CD8-positive, alpha-beta memory T cell (primary cell): ENCODE data around the gene KCNN3. TPM values are rescaled to one million over a fixed set of nuclear protein-coding genes. Genes with fewer than 3 reads are reported as not detected.

Experiments used
- CTCF ChIA-PET: fragments of 350-600 bp; sonication (Branson Sonifier 250); formaldehyde crosslinking; loops from one replicate; lab custom pipeline; 2021; ENCODE audit warnings: antibody characterized with exemption; lab: Charles Lee
- POLR2A ChIA-PET: fragments of 350-600 bp; sonication (Branson Sonifier 250); formaldehyde crosslinking; loops from one replicate; lab custom pipeline; 2021; ENCODE audit warnings: antibody characterized with exemption; lab: Charles Lee
- DNase-seq, 5 donors: peaks; one replicate each; pipeline versions ENCODE4 v3.0.0 to v3.0.0-alpha.2; 2020 to 2022; ENCODE audit warnings: mixed read lengths in 1 of 5
- H3K27ac ChIP-seq: one replicate; pipeline ENCODE4 v1.7.0; 2013; ENCODE audit warnings: low read depth, mild to moderate bottlenecking, low read length, moderate library complexity
- H3K27me3 ChIP-seq: 2 replicates; pipeline ENCODE4 v1.7.0; 2013; ENCODE audit warnings: low read length, mild to moderate bottlenecking; ENCODE audit not compliant: insufficient read depth, poor library complexity, severe bottlenecking
- H3K36me3 ChIP-seq: 2 replicates; pipeline ENCODE4 v1.7.0; 2013; ENCODE audit warnings: mild to moderate bottlenecking, low read length, moderate library complexity; ENCODE audit not compliant: insufficient read depth
- H3K4me1 ChIP-seq: 2 replicates; pipeline ENCODE4 v1.7.0; 2013; ENCODE audit warnings: mild to moderate bottlenecking, low read length, moderate library complexity; ENCODE audit not compliant: insufficient read depth
- H3K4me3 ChIP-seq: 2 replicates; pipeline ENCODE4 v1.7.0; 2013; ENCODE audit warnings: mild to moderate bottlenecking, low read length
- H3K9me3 ChIP-seq: 2 replicates; pipeline ENCODE4 v1.7.0; 2013; ENCODE audit warnings: mild to moderate bottlenecking, low read length
- H3K27ac Mint-ChIP-seq, 8 donors: one replicate each; pipeline ENCODE4 v1.8.0; 2020 to 2021; ENCODE audit warnings: mixed read lengths in 8 of 8, mild to moderate bottlenecking in 6 of 8, inconsistent platforms in 3 of 8, moderate library complexity in 3 of 8
- H3K27me3 Mint-ChIP-seq, 2 donors: one replicate each; pipeline ENCODE4 v1.8.0; 2020 to 2021; ENCODE audit warnings: mixed read lengths in 2 of 2, mild to moderate bottlenecking in 1 of 2, moderate library complexity in 1 of 2
- H3K36me3 Mint-ChIP-seq, 3 donors: one replicate each; pipeline ENCODE4 v1.8.0; 2020 to 2021; ENCODE audit warnings: mixed read lengths in 3 of 3, inconsistent platforms in 1 of 3, mild to moderate bottlenecking in 1 of 3
- H3K4me1 Mint-ChIP-seq, 3 donors: one replicate each; pipeline ENCODE4 v1.8.0; 2020 to 2021; ENCODE audit warnings: mixed read lengths in 3 of 3, inconsistent platforms in 1 of 3, mild to moderate bottlenecking in 1 of 3
- H3K4me3 Mint-ChIP-seq, 7 donors: one replicate each; pipeline ENCODE4 v1.8.0; 2020 to 2021; ENCODE audit warnings: mixed read lengths in 7 of 7, mild to moderate bottlenecking in 6 of 7, moderate library complexity in 4 of 7, inconsistent platforms in 2 of 7
- H3K9me3 Mint-ChIP-seq, 5 donors: one replicate each; pipeline ENCODE4 v1.8.0; 2020 to 2022; ENCODE audit warnings: mixed read lengths in 5 of 5, mild to moderate bottlenecking in 3 of 5, moderate library complexity in 2 of 5, inconsistent platforms in 1 of 5
- polyA plus RNA-seq: library from polyadenylated mRNA; unstranded; fragments of 300-500 nt; fragmentation: Illumina TruSeq; gene quantifications from one replicate; pipeline ENCODE4 v1.2.3, GENCODE V29; 2021
- total RNA-seq, 2 experiments: library from RNA; stranded (reverse); gene quantifications; one replicate each; pipeline ENCODE4 v1.2.3, GENCODE V29; 2021

The KCNN3 gene
- total and polyA plus RNA-seq, 3 experiments from 2014 or later: 0.18 to 0.22 TPM; not detected in 1

- DNase-seq: no peak
- no peak overlapping the region for H3K27ac ChIP-seq
- H3K4me1 Mint-ChIP-seq: no peaks in the 10 kb centered on the region
Measured at GRCh38 chr1:154877370-154877974, 7.4 kb upstream of the KCNN3 start.

GRCh38 chr1:154876842-154877369, 6.8 kb upstream of the KCNN3 start:
- Histone ChIP-seq H3K27me3 (no peaks in the 10 kb centered on the region), H3K4me1 (no peaks in the 10 kb centered on the region), H3K36me3 (no peaks in the 10 kb centered on the region), H3K4me3 (no peak overlapping the region), H3K9me3 (no peaks in the 10 kb centered on the region), H3K27ac (no peak overlapping the region)
- ChIA-PET POLR2A (no interaction called here), CTCF (interaction anchor here (4.8 kb wide), 1 partner anchor 208 kb away, joined by 30 read pairs; no protein-coding TSS in a partner anchor)
- H3K36me3 Mint-ChIP-seq: no peaks in the 10 kb centered on the region
- no peaks in the 10 kb centered on the region for H3K9me3 Mint-ChIP-seq
- no peaks in the 10 kb centered on the region for H3K4me1 Mint-ChIP-seq
- DNase-seq: no peak
- H3K27ac Mint-ChIP-seq: no peak overlapping the region
- no peak overlapping the region for H3K4me3 Mint-ChIP-seq
- H3K27me3 Mint-ChIP-seq: peaks cover 6 to 17% of the 10 kb centered on the region in 2 donors

More at GRCh38 chr1:154877370-154877974, 7.4 kb upstream of the KCNN3 start:
- H3K4me1 ChIP-seq: no peaks in the 10 kb centered on the region
- POLR2A ChIA-PET: interaction anchor here (1.6 kb wide), 1 partner anchor 318 kb away, joined by 4 read pairs; no protein-coding TSS in a partner anchor
- Mint-ChIP-seq H3K27ac (no peak overlapping the region), H3K4me3 (no peak overlapping the region), H3K9me3 (no peaks in the 10 kb centered on the region), H3K36me3 (no peaks in the 10 kb centered on the region), H3K27me3 (peaks cover 6 to 17% of the 10 kb centered on the region in 2 donors)
- H3K4me3 ChIP-seq: no peak overlapping the region
- CTCF ChIA-PET: interaction anchor here (2.1 to 4.8 kb wide), 3 partner anchors 15 to 318 kb away, joined by 13 to 30 read pairs (median 28); no protein-coding TSS in a partner anchor
- no peaks in the 10 kb centered on the region for H3K9me3 ChIP-seq
- no peaks in the 10 kb centered on the region for H3K36me3 ChIP-seq
- H3K27me3 ChIP-seq: no peaks in the 10 kb centered on the region

GRCh38 chr1:154874465-154874864, 4.4 kb upstream of the KCNN3 start:
- POLR2A ChIA-PET: no interaction called here
- DNase-seq: no peak
- H3K36me3 Mint-ChIP-seq: no peaks in the 10 kb centered on the region
- H3K4me3 Mint-ChIP-seq: no peak overlapping the region
- H3K4me3 ChIP-seq: no peak overlapping the region
- H3K9me3 Mint-ChIP-seq: no peaks in the 10 kb centered on the region
- no peaks in the 10 kb centered on the region for H3K4me1 ChIP-seq
- H3K27me3 ChIP-seq: no peaks in the 10 kb centered on the region
- no peak overlapping the region for H3K27ac ChIP-seq
- CTCF ChIA-PET: interaction anchor here (0.7 to 2.2 kb wide), 3 partner anchors 83 to 143 kb away, joined by 3 to 10 read pairs (median 5); no protein-coding TSS in a partner anchor
- H3K36me3 ChIP-seq: no peaks in the 10 kb centered on the region
- no peak overlapping the region for H3K27ac Mint-ChIP-seq
- peaks cover 7 to 15% (median 9%) of the 10 kb centered on the region in 3 donors for H3K4me1 Mint-ChIP-seq
- peaks cover 14 to 36% of the 10 kb centered on the region in 2 donors for H3K27me3 Mint-ChIP-seq
- no peaks in the 10 kb centered on the region for H3K9me3 ChIP-seq

GRCh38 chr1:154873321-154873950, 3.4 kb upstream of the KCNN3 start:
- Histone ChIP-seq H3K27ac (no peak overlapping the region), H3K4me3 (no peak overlapping the region), H3K4me1 (no peaks in the 10 kb centered on the region), H3K27me3 (peaks cover 8% of the 10 kb centered on the region), H3K9me3 (no peaks in the 10 kb centered on the region), H3K36me3 (no peaks in the 10 kb centered on the region)
- POLR2A ChIA-PET: no interaction called here
- peaks cover 12 to 25% (median 15%) of the 10 kb centered on the region in 3 donors for H3K4me1 Mint-ChIP-seq
- H3K9me3 Mint-ChIP-seq: no peaks in the 10 kb centered on the region
- peaks cover 21 to 46% of the 10 kb centered on the region in 2 donors for H3K27me3 Mint-ChIP-seq
- H3K4me3 Mint-ChIP-seq: no peak overlapping the region
- DNase-seq: no peak
- H3K36me3 Mint-ChIP-seq: no peaks in the 10 kb centered on the region
- no peak overlapping the region for H3K27ac Mint-ChIP-seq
- CTCF ChIA-PET: interaction anchor here (0.8 to 1.6 kb wide), 4 partner anchors 82 to 314 kb away, joined by 3 to 5 read pairs (median 3); no protein-coding TSS in a partner anchor

GRCh38 chr1:154871374-154871773, 1.3 kb upstream of the KCNN3 start:
- Histone ChIP-seq H3K9me3 (no peaks in the 10 kb centered on the region), H3K4me1 (no peaks in the 10 kb centered on the region), H3K4me3 (no peak overlapping the region), H3K27ac (no peak overlapping the region), H3K27me3 (peaks cover 13% of the 10 kb centered on the region), H3K36me3 (no peaks in the 10 kb centered on the region)
- ChIA-PET CTCF (interaction anchor here (1.1 kb wide), 1 partner anchor 392 kb away, joined by 3 read pairs; no protein-coding TSS in a partner anchor), POLR2A (no interaction called here)
- Mint-ChIP-seq H3K4me3 (peak overlapping the region in 1 of 7 donors; percentile 35), H3K9me3 (no peaks in the 10 kb centered on the region), H3K4me1 (peaks cover 12 to 29% (median 19%) of the 10 kb centered on the region in 3 donors), H3K36me3 (no peaks in the 10 kb centered on the region), H3K27ac (no peak overlapping the region), H3K27me3 (peaks cover 30 to 62% of the 10 kb centered on the region in 2 donors)
- DNase-seq: no peak

- Mint-ChIP-seq H3K9me3 (no peaks in the 10 kb centered on the region), H3K27me3 (peaks cover 30 to 68% of the 10 kb centered on the region in 2 donors), H3K27ac (no peak overlapping the region), H3K4me3 (no peak overlapping the region), H3K4me1 (peaks cover 13 to 29% (median 19%) of the 10 kb centered on the region in 3 donors), H3K36me3 (no peaks in the 10 kb centered on the region)
- ChIA-PET POLR2A (no interaction called here), CTCF (interaction anchor here (1.1 to 1.9 kb wide), 2 partner anchors 8 to 201 kb away, joined by 4 to 5 read pairs; no protein-coding TSS in a partner anchor)
- H3K27me3 ChIP-seq: peaks cover 13% of the 10 kb centered on the region
- no peaks in the 10 kb centered on the region for H3K4me1 ChIP-seq
- H3K27ac ChIP-seq: no peak overlapping the region
- no peak overlapping the region for H3K4me3 ChIP-seq
- H3K9me3 ChIP-seq: no peaks in the 10 kb centered on the region
- no peaks in the 10 kb centered on the region for H3K36me3 ChIP-seq
- no peak for DNase-seq
Measured at GRCh38 chr1:154870734-154871133, 653 bp upstream of the KCNN3 start.

- ChIA-PET POLR2A (interaction anchor here (0.5 kb wide), 1 partner anchor 204 kb away, joined by 3 read pairs; no protein-coding TSS in a partner anchor), CTCF (interaction anchor here (1.1 to 1.9 kb wide), 4 partner anchors 9 to 216 kb away, joined by 3 to 5 read pairs (median 4); no protein-coding TSS in a partner anchor)
- Histone ChIP-seq H3K27me3 (peaks cover 13% of the 10 kb centered on the region), H3K36me3 (no peaks in the 10 kb centered on the region), H3K4me3 (no peak overlapping the region), H3K9me3 (no peaks in the 10 kb centered on the region), H3K4me1 (no peaks in the 10 kb centered on the region), H3K27ac (no peak overlapping the region)
- H3K27ac Mint-ChIP-seq: peak overlapping the region in 1 of 8 donors; percentile 43
- H3K27me3 Mint-ChIP-seq: peaks cover 30 to 69% of the 10 kb centered on the region in 2 donors
- peaks cover 13 to 29% (median 19%) of the 10 kb centered on the region in 3 donors for H3K4me1 Mint-ChIP-seq
- peak overlapping the region in 4 of 7 donors; percentile 28 to 73 (median 58) for H3K4me3 Mint-ChIP-seq
- no peak for DNase-seq
- H3K36me3 Mint-ChIP-seq: no peaks in the 10 kb centered on the region
- H3K9me3 Mint-ChIP-seq: no peaks in the 10 kb centered on the region
Measured at GRCh38 chr1:154869351-154870114, 548 bp downstream of the KCNN3 start.
